ENCODE results near the gene DTL.

GRCh38 chr1:212021563-212021962 lies 14.0 kb upstream of the DTL start:
- TF ChIP-seq CTCF (conservative IDR thresholded peaks at IDR 0.05) (no peak), EZH2 (IDR thresholded peaks at IDR 0.05; ENCODE audit: low read depth) (no peak)
